ENCODE data around the gene FOXK2.
"Not testable (repeated sequence)": the region's sequence is repeated elsewhere in the genome, so short reads cannot be mapped to it uniquely, and the experiment has no call there.

The FOXK2 gene

GRCh38 chr17:82566129-82566960 is 46.8 kb downstream of the FOXK2 start:
- DNase-seq = no peak

DNA sequence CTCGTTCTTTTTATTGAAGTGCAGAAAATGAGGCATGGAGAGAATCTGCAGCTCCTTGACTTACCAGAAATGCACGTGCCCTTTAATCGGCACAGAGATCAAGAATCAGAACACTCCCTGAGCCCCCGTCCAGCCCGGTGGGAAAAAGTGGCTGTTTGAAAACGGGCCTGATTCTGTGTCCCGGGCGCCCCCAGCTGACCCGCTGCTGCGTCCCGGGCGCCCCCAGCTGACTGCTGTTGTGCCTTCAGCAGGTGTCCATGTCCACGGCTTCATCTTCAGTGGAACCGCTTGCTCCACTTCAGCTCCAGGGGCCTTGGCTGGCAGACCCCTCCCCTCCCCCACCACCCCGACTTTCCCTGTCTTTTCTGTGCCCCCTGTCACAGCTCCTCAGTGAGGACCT is 47.8 kb downstream of the FOXK2 start:
- DNase-seq = no peak

- DNase-seq = no peak
These were observed 49.5 kb downstream of the FOXK2 start for GRCh38 chr17:82568997-82569393.

DNA sequence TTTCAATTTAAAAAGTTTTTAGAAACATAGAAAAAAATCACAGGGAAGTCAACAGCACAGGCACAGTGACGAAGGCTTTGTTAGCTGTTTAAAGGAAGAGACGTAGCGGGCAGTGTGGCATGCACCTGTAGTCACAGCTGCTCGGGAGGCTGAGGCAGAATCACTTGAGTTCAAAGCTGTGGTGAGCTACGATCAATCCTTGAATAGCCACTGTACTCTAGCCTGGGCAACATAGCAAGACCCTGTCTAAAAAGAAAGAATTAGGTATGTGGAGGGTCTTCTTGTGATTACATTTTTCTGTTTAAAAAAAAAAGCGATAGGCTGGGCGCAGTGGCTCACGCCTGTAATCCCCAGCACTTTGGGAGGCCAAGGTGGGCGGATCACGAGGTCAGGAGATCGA is 50.1 kb downstream of the FOXK2 start:
- no peak for DNase-seq

- DNase-seq = no peak
These were observed 50.7 kb downstream of the FOXK2 start for GRCh38 chr17:82570277-82570676.

DNA sequence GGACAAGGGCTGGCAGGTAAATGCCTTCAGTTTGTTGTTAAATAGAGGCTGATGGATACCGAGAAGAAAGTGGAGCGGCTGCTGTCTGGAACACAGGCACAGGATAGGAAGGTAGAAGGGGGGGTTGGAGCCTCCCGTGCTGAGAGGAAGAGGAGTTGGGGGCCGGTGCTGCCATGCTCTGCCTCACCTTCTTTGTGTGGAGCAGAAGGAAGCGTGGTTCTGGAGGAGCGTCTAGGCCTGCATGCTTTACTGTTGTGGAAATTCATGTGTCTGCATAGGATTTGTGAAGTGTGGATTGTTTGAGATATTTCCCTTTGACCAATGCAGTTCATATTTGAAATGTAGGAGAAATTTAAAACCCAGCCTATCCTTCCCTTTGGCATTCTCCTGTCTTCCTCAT is 52.3 kb downstream of the FOXK2 start:
- DNase-seq = no peak

DNA sequence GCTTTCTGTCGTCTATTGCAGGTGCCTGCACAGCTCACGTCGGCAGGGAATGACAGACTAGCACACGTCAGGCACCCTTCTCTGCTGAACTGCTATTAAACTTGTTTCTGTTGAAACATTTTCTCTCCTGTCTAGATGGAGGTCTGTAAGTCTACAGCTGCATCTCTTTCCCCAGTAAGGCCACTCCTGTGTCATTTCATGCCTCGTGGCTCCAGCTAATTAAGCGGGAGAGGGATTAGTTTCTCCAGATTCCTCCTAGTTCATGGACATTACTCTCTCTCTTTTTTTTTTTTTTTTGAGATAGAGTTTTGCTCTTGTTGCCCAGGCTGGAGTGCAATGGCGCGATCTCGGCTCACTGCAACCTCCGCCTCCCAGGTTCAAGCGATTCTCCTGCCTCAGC is 54.5 kb downstream of the FOXK2 start:
- DNase-seq = no peak

DNA sequence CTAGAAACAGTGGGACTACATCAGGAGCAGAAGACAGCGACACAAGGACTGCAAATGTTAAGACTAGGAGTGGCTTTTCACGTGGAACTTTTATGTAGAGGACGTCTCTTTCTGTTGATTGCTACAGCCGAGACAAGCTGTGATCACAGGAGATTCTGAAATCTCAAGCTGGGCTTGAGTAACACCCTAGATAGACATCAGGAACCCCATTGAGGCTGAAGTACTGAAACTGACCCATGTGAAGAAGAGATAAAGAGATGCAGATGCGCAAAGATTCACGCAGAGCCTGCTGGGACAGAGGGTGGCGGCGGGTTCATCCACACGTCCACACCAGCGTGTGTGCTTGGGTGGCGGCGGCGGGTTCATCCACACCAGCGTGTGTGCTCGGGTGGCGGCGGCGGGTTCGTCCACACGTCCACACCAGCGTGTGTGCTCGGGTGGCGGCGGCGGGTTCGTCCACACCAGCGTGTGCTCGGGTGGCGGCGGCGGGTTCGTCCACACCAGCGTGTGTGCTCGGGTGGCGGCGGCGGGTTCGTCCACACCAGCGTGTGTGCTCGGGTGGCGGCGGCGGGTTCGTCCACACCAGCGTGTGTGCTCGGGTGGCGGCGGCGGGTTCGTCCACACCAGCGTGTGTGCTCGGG is 56.2 kb downstream of the FOXK2 start:
- DNase-seq = peak; percentile 60

DNA sequence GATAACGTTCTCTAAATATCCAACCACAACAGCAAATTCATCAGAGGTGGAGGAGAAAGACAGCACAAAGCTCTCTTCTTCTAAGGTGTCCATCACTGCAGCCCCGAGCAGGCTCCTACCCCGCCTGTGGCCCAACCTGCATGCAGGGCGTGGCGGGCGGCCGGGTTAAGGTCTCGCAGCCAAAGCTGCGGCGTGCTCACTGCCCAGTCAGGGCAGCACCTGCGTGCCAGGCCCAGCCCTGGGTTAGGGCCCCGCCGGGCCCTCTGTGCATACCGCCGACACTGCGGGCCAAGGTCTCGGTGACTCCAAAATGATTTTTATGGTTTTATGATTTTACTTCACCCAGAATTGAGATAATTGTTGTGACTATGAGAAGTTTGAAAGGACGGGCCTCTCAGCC is 57.8 kb downstream of the FOXK2 start:
- no peak for DNase-seq

GRCh38 chr17:82579969-82580368 is 60.4 kb downstream of the FOXK2 start:
- DNase-seq = not testable (repeated sequence)

DNA sequence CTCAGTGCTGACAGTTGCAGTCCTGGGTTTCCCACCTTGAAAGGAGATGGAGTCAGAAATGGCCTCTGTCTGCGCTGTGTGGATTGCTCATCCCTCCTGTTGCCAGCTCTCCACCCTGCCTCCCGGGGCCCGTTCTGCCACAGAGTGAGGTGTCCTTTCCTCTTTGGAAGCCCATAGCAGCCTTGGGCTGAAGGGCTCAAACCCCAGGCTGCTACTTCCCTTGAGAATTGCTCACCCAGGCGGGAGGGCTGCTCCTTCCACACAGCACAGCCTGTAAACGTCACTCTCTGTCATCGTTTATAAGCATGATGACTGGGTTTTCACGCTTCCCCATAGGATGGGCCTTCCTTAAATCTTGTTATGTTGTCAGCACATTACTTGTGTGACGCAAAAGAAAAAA is 62.7 kb downstream of the FOXK2 start:
- no peak for DNase-seq

DNA sequence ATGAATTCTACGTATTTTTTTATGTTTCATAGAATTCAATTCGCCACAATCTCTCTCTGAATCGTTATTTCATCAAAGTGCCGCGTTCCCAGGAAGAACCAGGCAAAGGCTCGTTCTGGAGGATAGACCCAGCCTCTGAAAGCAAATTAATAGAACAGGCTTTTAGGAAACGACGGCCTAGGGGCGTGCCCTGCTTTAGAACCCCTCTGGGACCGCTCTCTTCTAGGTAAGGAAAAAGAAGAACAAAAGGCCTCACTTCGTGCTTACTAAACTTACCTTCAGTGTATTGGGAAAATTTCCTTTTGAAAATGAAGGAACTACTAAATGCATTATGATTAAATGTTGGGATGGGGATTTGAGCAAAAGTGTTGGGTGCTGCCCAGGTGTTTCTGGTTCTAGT is 63.2 kb downstream of the FOXK2 start:
- DNase-seq = no peak

DNA sequence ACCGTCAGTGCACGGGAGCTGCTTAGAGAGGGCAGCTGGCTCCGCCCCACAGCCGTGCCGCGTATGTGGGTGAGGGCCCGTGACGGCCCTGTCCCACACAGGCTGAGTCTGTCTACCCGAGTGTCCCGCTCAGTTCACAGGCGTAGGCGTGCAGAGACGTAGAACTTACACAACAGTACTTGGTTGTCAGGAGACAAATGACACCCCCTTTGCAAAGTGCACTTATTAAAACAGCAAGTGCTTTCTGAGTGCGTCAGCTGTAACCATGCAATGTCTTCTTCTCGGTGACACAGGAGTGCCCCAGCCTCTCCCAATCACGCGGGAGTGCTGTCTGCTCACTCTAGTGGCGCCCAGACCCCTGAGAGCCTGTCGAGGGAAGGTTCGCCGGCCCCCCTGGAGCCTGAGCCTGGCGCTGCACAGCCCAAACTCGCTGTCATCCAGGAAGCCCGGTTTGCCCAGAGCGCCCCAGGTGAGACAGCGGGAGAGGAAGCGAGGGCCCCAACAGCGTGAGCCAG is 64.2 kb downstream of the FOXK2 start:
- no peak for DNase-seq

- peak; percentile 46 for DNase-seq
These were observed 66.5 kb downstream of the FOXK2 start for GRCh38 chr17:82585935-82586575.

GRCh38 chr17:82586576-82587233 is 67.2 kb downstream of the FOXK2 start:
- DNase-seq = no peak

GRCh38 chr17:82587234-82588086 is 67.9 kb downstream of the FOXK2 start:
- DNase-seq = no peak

GRCh38 chr17:82588266-82589175 is 69.0 kb downstream of the FOXK2 start:
- no peak for DNase-seq

DNA sequence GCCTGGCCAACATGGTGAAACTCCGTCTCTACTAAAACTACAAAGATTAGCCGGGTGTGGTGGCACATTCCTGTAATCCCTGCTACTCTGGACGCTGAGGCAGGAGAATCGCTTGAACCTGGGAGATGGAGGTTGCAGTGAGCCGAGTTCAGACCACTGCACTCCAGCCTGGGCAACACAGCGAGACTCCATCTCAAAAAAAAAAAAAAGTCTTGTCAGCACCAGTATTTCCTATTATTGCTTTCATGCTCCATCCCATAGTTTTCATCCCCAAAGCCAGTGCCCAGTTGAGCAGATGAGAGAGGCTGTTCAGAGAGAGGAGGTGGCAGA is 70.3 kb downstream of the FOXK2 start:
- no peak for DNase-seq

- no peak for DNase-seq
These were observed 70.7 kb downstream of the FOXK2 start for GRCh38 chr17:82590216-82590615.

DNA sequence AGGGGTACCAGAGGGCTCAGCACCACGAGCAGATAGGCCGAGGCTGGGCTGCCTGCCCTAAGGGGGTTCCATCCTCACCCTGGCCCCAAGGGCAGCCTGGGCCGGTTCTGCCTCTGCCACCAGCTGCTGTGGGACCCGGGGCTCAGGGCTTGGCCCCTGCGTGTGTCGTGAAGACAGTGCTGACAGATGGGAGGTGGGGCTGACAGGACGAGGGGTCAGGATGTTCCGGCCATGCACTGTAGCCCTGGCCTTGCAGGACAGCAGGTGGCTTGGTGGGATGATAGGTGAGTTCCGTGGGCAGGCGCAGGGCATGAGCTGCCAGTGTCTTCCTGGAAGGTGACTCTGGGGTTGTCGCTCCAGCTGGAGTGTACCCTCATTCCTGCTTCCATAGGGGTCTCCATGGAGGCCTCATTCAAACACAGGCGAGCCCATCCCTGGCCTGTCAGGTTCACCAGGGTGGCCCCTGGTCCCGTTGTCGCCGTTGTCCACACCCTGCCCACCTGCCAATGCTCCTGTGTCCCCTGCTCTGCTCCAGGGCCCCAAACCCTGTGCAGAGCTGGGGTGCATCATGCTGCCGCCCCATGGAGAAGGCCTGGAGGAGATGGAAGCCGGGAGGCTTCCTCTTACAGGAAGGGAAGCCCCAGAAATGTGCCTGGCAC is 71.5 kb downstream of the FOXK2 start:
- DNase-seq = no peak

- no peak for DNase-seq
These were observed 72.8 kb downstream of the FOXK2 start for GRCh38 chr17:82592289-82592766.

Measured in hematopoietic multipotent progenitor cell treated with erythropoietin and hydrocortisone succinate and interleukin-3 and kit ligand, for 4 days (in vitro differentiated cells).